PC-3 (cell line): ENCODE results near the gene RNF222. TPM values are rescaled to one million over a fixed set of nuclear protein-coding genes. Genes with fewer than 3 reads are reported as not detected.

Experiments used
- ATAC-seq: fragments of 200-7000 bp; cut with Tn5 transposase; 2 replicates; pipeline ENCODE4 v1.9.1; 2020; ENCODE audit warnings: mild to moderate bottlenecking, moderate library complexity
- BruUV-seq: library from RNA; stranded (reverse); fragments of 400-500 nt; replicated peaks from 2 replicates; lab custom pipeline; 2021; lab: Mats Ljungman, UMichigan
- CTCF ChIA-PET: fragments of 300-600 bp; sonication (Branson Sonifier 250); formaldehyde crosslinking; loops from one replicate; lab custom pipeline; 2022; ENCODE audit warnings: antibody characterized with exemption; lab: Charles Lee
- POLR2A ChIA-PET: fragments of 300-600 bp; sonication (Branson Sonifier 250); formaldehyde crosslinking; loops from one replicate; lab custom pipeline; 2022; ENCODE audit warnings: antibody characterized with exemption; ENCODE audit not compliant: unreplicated experiment; lab: Charles Lee
- DNase-seq: peaks from one replicate; pipeline ENCODE4 v3.0.0-alpha.2; 2015
- H2AFZ ChIP-seq: fragments of 300-600 bp; sonication (generic); 2 replicates; pipeline ENCODE4 v1.6.0; 2016; ENCODE audit warnings: antibody characterized with exemption, low read length
- H3F3A ChIP-seq: fragments of 300-600 bp; sonication (generic); one replicate; pipeline ENCODE4 v1.6.0; 2017; ENCODE audit warnings: antibody characterized with exemption, low read length, control low read depth, mild to moderate bottlenecking; ENCODE audit not compliant: unreplicated experiment
- H3K27ac ChIP-seq: fragments of 300-600 bp; sonication (generic); 2 replicates; pipeline ENCODE4 v1.5.1; 2016; ENCODE audit warnings: mild to moderate bottlenecking, low read length
- H3K27me3 ChIP-seq: fragments of 300-600 bp; sonication (generic); 2 replicates; pipeline ENCODE4 v1.6.1; 2016; ENCODE audit warnings: low read length, mixed read lengths
- H3K36me3 ChIP-seq: fragments of 300-600 bp; sonication (generic); 2 replicates; pipeline ENCODE4 v1.6.1; 2016; ENCODE audit warnings: low read depth, mixed run types, low read length, mixed read lengths
- H3K4me1 ChIP-seq: fragments of 300-600 bp; sonication (generic); 2 replicates; pipeline ENCODE4 v1.5.1; 2016; ENCODE audit warnings: low read length; ENCODE audit not compliant: insufficient read depth
- H3K4me2 ChIP-seq: fragments of 300-600 bp; sonication (generic); 2 replicates; pipeline ENCODE4 v1.6.0; 2016; ENCODE audit warnings: low read length
- H3K4me3 ChIP-seq: fragments of 300-600 bp; sonication (generic); 2 replicates; pipeline ENCODE4 v1.5.1; 2016; ENCODE audit warnings: mild to moderate bottlenecking, low read length, mixed read lengths
- H3K79me2 ChIP-seq: fragments of 300-600 bp; sonication (generic); 2 replicates; pipeline ENCODE4 v1.6.1; 2017; ENCODE audit warnings: low read length, mixed read lengths
- H3K9ac ChIP-seq: fragments of 300-600 bp; sonication (generic); 2 replicates; pipeline ENCODE4 v1.6.0; 2016; ENCODE audit warnings: mild to moderate bottlenecking, low read length
- H3K9me2 ChIP-seq: fragments of 300-600 bp; sonication (generic); replicated peaks from 2 replicates; pipeline ENCODE4 v1.6.1; 2016; ENCODE audit warnings: mixed run types, low read length, mixed read lengths
- H3K9me3 ChIP-seq: fragments of 300-600 bp; sonication (generic); 2 replicates; pipeline ENCODE4 v1.6.1; 2016; ENCODE audit warnings: low read length, mixed read lengths
- H4K20me1 ChIP-seq: fragments of 300-600 bp; sonication (generic); 2 replicates; pipeline ENCODE4 v1.6.1; 2016; ENCODE audit warnings: low read length, mixed read lengths
- EZH2 ChIP-seq: fragments of 300-600 bp; sonication (generic); IDR thresholded peaks from one replicate; pipeline ENCODE4 v1.6.1; 2017; ENCODE audit warnings: antibody characterized with exemption, mild to moderate bottlenecking, low read length; ENCODE audit not compliant: unreplicated experiment
- EZH2phosphoT487 ChIP-seq: fragments of 300-600 bp; sonication (generic); IDR thresholded peaks from 2 replicates; pipeline ENCODE4 v1.6.1; 2018; ENCODE audit warnings: mild to moderate bottlenecking, antibody characterized with exemption, low read length, borderline replicate concordance
- intact Hi-C: fragments of 100-400 bp; cut with micrococcal nuclease; formaldehyde crosslinking; loops from 2 replicates; pipeline ENCODE4 v1.9.0; 2023
- total RNA-seq: library from RNA; depleted of rRNA; stranded (reverse); fragments of >200 nt; gene quantifications from 2 replicates; pipeline ENCODE4 v1.2.3, GENCODE V29; 2014
- TF ChIP-seq, protein P1 (sequence below): fragments of 300-600 bp; sonication (generic); conservative IDR thresholded peaks from 2 replicates; pipeline ENCODE4 v1.5.1; 2017; ENCODE audit warnings: antibody characterized with exemption, low read depth, mild to moderate bottlenecking, low read length

RNF222 gene
- total RNA-seq, 1 experiment from 2014 or later: 0.07 TPM

DNA sequence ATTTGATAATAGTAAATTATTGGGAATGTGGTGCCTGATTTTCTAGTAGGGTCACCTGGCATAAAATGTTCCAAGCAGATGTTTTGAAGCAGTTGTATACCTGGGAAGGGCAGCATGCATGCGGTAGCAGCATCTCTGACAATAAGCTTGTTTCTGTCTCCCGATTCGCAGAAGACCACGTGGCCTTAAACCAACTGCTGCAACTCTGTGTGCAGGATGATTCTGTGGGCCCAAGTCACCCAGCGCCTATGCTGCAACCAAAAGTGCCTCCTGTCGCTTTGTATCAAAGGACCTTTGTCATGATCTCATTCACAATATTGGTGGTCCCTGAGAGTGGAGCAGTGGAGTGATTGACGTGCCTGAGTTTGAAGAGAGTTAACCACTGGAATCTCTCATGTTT is 46.1 kb upstream of the RNF222 start:
- H3K9ac ChIP-seq: no peak overlapping the region
- H3K27ac ChIP-seq: no peak overlapping the region
- no peaks in the 10 kb centered on the region for H3K9me2 ChIP-seq
- intact Hi-C loops: no loop called here
- H4K20me1 ChIP-seq: peaks cover 5% of the 10 kb centered on the region; the same call in 1 of the 2 replicates
- H3K36me3 ChIP-seq: peaks cover 17% of the 10 kb centered on the region
- H3K4me2 ChIP-seq: no peak overlapping the region
- H3K4me1 ChIP-seq: no peaks in the 10 kb centered on the region
- no peak for ATAC-seq
- TF ChIP-seq, protein P1, sequence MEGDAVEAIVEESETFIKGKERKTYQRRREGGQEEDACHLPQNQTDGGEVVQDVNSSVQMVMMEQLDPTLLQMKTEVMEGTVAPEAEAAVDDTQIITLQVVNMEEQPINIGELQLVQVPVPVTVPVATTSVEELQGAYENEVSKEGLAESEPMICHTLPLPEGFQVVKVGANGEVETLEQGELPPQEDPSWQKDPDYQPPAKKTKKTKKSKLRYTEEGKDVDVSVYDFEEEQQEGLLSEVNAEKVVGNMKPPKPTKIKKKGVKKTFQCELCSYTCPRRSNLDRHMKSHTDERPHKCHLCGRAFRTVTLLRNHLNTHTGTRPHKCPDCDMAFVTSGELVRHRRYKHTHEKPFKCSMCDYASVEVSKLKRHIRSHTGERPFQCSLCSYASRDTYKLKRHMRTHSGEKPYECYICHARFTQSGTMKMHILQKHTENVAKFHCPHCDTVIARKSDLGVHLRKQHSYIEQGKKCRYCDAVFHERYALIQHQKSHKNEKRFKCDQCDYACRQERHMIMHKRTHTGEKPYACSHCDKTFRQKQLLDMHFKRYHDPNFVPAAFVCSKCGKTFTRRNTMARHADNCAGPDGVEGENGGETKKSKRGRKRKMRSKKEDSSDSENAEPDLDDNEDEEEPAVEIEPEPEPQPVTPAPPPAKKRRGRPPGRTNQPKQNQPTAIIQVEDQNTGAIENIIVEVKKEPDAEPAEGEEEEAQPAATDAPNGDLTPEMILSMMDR: no peak
- TF ChIP-seq EZH2 (no peak), EZH2phosphoT487 (no peak)
- BruUV-seq: no TSS peak
- POLR2A ChIA-PET: no interaction called here
- no peak for DNase-seq
- no peak overlapping the region for H3K4me3 ChIP-seq
- H3K79me2 ChIP-seq: peaks cover 50% of the 10 kb centered on the region
- no peaks in the 10 kb centered on the region for H3F3A ChIP-seq
- H3K27me3 ChIP-seq: no peaks in the 10 kb centered on the region
- CTCF ChIA-PET: no interaction called here
- no peak overlapping the region for H2AFZ ChIP-seq
- H3K9me3 ChIP-seq: no peaks in the 10 kb centered on the region

DNA sequence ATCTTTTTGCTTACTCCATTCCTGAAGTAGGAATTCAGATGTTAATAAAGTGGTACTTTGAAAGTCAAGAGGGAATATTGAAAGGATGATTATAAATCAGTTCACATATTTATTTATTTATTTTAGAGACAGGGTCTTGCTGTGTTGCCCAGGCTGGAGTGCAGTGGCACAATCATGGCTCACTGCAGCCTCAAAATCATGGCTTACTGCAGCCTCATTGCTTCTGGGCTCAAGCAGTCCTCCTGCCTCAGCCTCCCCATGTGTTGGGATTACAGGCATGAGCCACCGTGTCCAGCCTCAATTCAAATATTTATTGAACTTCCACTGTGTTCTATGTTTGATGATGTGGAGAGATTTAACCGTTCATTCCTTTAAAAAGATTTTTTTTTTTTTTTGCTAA is 44.7 kb upstream of the RNF222 start:
- intact Hi-C loops: no loop called here
- H3K27me3 ChIP-seq: no peaks in the 10 kb centered on the region
- H4K20me1 ChIP-seq: peaks cover 15% of the 10 kb centered on the region
- no peaks in the 10 kb centered on the region; the same call in 1 of the 2 replicates for H3K4me1 ChIP-seq
- TF ChIP-seq EZH2phosphoT487: no peak
- TF ChIP-seq, protein P1: no peak
- TF ChIP-seq EZH2: no peak
- no peak overlapping the region for H3K4me2 ChIP-seq
- no peaks in the 10 kb centered on the region for H3K9me3 ChIP-seq
- H3K36me3 ChIP-seq: peaks cover 14% of the 10 kb centered on the region
- DNase-seq: no peak
- H3K79me2 ChIP-seq: peaks cover 65% of the 10 kb centered on the region
- no peak overlapping the region for H3K27ac ChIP-seq
- ChIA-PET CTCF (no interaction called here), POLR2A (no interaction called here)
- no TSS peak for BruUV-seq
- no peaks in the 10 kb centered on the region for H3F3A ChIP-seq
- H2AFZ ChIP-seq: no peak overlapping the region
- no peak for ATAC-seq
- no peak overlapping the region for H3K9ac ChIP-seq
- H3K4me3 ChIP-seq: no peak overlapping the region
- H3K9me2 ChIP-seq: no peaks in the 10 kb centered on the region

DNA sequence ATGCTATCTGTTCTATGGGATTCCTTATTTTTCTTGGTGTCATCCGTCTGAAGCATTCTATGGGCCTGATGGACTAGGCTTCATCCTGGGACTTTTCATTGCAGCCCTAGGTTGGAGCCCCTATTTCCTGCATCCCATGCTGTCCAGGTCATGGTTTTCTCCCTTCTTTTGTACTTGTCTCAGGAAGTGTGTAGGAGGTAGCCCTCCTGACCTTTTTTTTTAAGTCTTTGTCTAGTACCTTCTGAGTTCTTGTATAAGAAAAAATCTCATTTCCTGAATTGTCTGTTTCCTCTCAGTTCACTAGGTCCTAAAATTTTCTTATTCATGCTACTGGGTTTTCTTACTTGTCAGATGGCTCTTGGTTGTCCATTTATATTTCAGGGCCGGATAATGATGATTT is 44.1 kb upstream of the RNF222 start:
- no peak overlapping the region for H3K4me3 ChIP-seq
- intact Hi-C loops: no loop called here
- no peaks in the 10 kb centered on the region; the same call in 1 of the 2 replicates for H3K4me1 ChIP-seq
- ChIA-PET CTCF (no interaction called here), POLR2A (no interaction called here)
- H4K20me1 ChIP-seq: peaks cover 20% of the 10 kb centered on the region
- H2AFZ ChIP-seq: no peak overlapping the region
- no peak for ATAC-seq
- H3K27me3 ChIP-seq: no peaks in the 10 kb centered on the region
- no peak overlapping the region for H3K9ac ChIP-seq
- no peaks in the 10 kb centered on the region for H3K9me3 ChIP-seq
- H3K79me2 ChIP-seq: peaks cover 71% of the 10 kb centered on the region
- DNase-seq: no peak
- H3K36me3 ChIP-seq: peaks cover 14% of the 10 kb centered on the region
- H3K9me2 ChIP-seq: no peaks in the 10 kb centered on the region
- TF ChIP-seq, protein P1: no peak
- TF ChIP-seq EZH2 (no peak), EZH2phosphoT487 (no peak)
- BruUV-seq: no TSS peak
- no peak overlapping the region for H3K27ac ChIP-seq
- H3K4me2 ChIP-seq: no peak overlapping the region
- no peaks in the 10 kb centered on the region for H3F3A ChIP-seq
